ENCODE data around the gene DNAH1.

DNA sequence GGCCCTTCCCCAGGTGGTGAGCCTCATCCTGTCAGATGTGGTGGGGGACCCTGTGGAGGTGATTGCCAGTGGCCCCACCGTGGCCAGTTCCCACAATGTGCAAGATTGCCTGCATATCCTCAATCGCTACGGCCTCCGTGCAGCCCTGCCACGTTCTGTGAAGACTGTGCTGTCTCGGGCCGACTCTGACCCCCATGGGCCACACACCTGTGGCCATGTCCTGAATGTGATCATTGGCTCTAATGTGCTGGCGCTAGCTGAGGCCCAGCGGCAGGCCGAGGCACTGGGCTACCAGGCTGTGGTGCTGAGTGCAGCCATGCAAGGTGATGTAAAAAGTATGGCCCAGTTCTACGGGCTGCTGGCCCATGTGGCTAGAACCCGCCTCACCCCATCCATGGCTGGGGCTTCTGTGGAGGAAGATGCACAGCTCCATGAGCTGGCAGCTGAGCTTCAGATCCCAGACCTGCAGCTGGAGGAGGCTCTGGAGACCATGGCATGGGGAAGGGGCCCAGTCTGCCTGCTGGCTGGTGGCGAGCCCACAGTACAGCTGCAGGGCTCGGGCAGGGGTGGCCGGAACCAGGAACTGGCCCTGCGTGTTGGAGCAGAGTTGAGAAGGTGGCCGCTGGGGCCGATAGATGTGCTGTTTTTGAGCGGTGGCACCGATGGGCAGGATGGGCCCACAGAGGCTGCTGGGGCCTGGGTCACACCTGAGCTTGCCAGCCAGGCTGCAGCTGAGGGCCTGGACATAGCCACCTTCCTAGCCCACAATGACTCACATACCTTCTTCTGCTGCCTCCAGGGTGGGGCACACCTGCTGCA, 23.7 kb upstream of the DNAH1 start:
- TF ChIP-seq EZH2 (IDR thresholded peaks at IDR 0.05; ENCODE audit: insufficient read depth, poor library complexity, severe bottlenecking): no peak
- no peak for TF ChIP-seq EZH2phosphoT487 (IDR thresholded peaks at IDR 0.05; ENCODE audit: insufficient read depth, low read depth)
